Heart left ventricle (tissue), 16 donors: ENCODE data around the gene SYNM. TPM values are rescaled to one million over a fixed set of nuclear protein-coding genes. Genes with fewer than 3 reads are reported as not detected.
A peak's percentile ranks its signal among the peaks of the same experiment; 100 is the strongest.

ENCODE experiments used
- ATAC-seq, 4 donors: fragments of 200-7000 bp; cut with Tn5 transposase; one replicate each; pipeline ENCODE4 v1.9.1; 2020 to 2022; ENCODE audit warnings: moderate library complexity in 4 of 4, mild to moderate bottlenecking in 3 of 4, moderate number of reproducible peaks in 1 of 4
- DNase-seq, 5 donors: peaks; one replicate each; pipeline ENCODE4 v3.0.0-alpha.2; 2020
- H3K27ac ChIP-seq, 12 donors: fragments of 200-600 bp; sonication (generic) in 4 of 12; one replicate each; pipeline versions ENCODE4 v1.5.0 to v1.8.0; 2016 to 2022; ENCODE audit warnings: mild to moderate bottlenecking in 2 of 12
- H3K27me3 ChIP-seq, 9 donors: fragments of 200-600 bp; sonication (generic) in 2 of 9; one replicate each; pipeline versions ENCODE4 v1.5.1 to v1.8.0; 2016 to 2022; ENCODE audit warnings: mild to moderate bottlenecking in 3 of 9
- H3K36me3 ChIP-seq, 9 donors: fragments of 200-600 bp; sonication (generic) in 2 of 9; one replicate each; pipeline versions ENCODE4 v1.5.0 to v1.8.0; 2018 to 2022; ENCODE audit warnings: mild to moderate bottlenecking in 2 of 9
- H3K4me1 ChIP-seq, 12 donors: fragments of 200-600 bp; sonication (generic) in 4 of 12; one replicate each; pipeline versions ENCODE4 v1.5.0 to v1.8.0; 2016 to 2022; ENCODE audit warnings: mild to moderate bottlenecking in 3 of 12
- H3K4me3 ChIP-seq, 12 donors: fragments of 200-600 bp; sonication (generic) in 4 of 12; one replicate each; pipeline versions ENCODE4 v1.5.0 to v1.8.0; 2017 to 2022; ENCODE audit warnings: mild to moderate bottlenecking in 9 of 12, moderate library complexity in 4 of 12
- H3K9me3 ChIP-seq, 12 donors: fragments of 200-600 bp; sonication (generic) in 4 of 12; one replicate each; pipeline versions ENCODE4 v1.5.0 to v1.8.0; 2016 to 2022; ENCODE audit warnings: mild to moderate bottlenecking in 1 of 12
- CTCF ChIP-seq, 12 donors: fragments of 200-600 bp; sonication (generic) in 4 of 12; IDR thresholded peaks; one replicate each; pipeline versions ENCODE4 v1.5.0 to v1.8.0; 2018 to 2022; ENCODE audit warnings: antibody characterized with exemption in 12 of 12, mild to moderate bottlenecking in 5 of 12
- POLR2A ChIP-seq, 2 donors: fragments of 450-650 bp; IDR thresholded peaks; one replicate each; pipeline ENCODE4 v1.6.1; 2017; ENCODE audit warnings: antibody characterized with exemption in 2 of 2, mild to moderate bottlenecking in 2 of 2, moderate library complexity in 2 of 2
- WGBS, 4 donors: extraction: QIAGEN DNeasy Blood & Tissue Kit in 2 of 4; methylation state at CpG; one replicate each; pipeline versions ENCODE4 v1.1.5 to v1.1.7; 2013 to 2018; 5-methylcytosine and 5-hydroxymethylcytosine counted together
- intact Hi-C, 10 donors: fragments of 100-400 bp; cut with DNase I; formaldehyde crosslinking; loops; one replicate each; pipeline versions ENCODE4 v1.11.1 to v1.14.2; 2022
- polyA plus RNA-seq, 2 donors: library from polyadenylated mRNA; stranded (reverse); fragments of 200-250 nt; gene quantifications; one replicate each; pipeline ENCODE4 v1.2.3, GENCODE V29; 2013
- total RNA-seq, 9 donors: library from RNA; depleted of rRNA in 2 of 9; stranded (reverse); fragments of >200 nt in 2 of 9; fragmentation: NEBNext Ultra II Directional in 3 of 9; extraction: Animal tissue kit (Norgen Biotek cat#: 25700) in 3 of 9; gene quantifications; one replicate each; pipeline versions ENCODE4 v1.1.0 to v1.2.4, GENCODE V29; 2016 to 2023
- donor health status: ischemic (EF 13 %, LVEDD 7.1; RV severe dilation, severe dysfunction).
- donor health status: healthy with polysubstance abuse.
- donor health status: DM: no; HTN: yes; CAD: no.
- donor health status: DM: no; HTN: no; CAD: no.
- donor health status: ischemic (EF 25% LVEDD 6.9; RV normal size, moderate dysfunction).
- donor health status: ischemic (EF 25% LVEDD 5.7; RV mildly dilated, moderate dysfunction).
- donor health status: healthy.
- donor health status: DM: yes; HTN: yes; CAD: no.
- donor health status: ischemic (EF 35%, LVEDD 5.7; RV mildly dilated, moderate dysfunction).
- donor health status: nonischemic (EF 11% LVEDD 7.7; RV severe dilation, severe dysfunction).
- donor health status: DM: yes; HTN: yes; CAD: no.
- donor health status: PGD.
- donor health status: ischemic (EF 29% LVEDD 5.4; RV normal size, mild dysfunction).
- donor health status: nonischemic (EF 23%, LVEDD 6.1; RV moderate dilation, normal function).

SYNM gene
- total and polyA plus RNA-seq, 11 donors = 113 to 455 (median 262) TPM

GRCh38 chr15:99120050-99120777 lies 15.3 kb downstream of the SYNM start:
- ATAC-seq = no peak
- Histone ChIP-seq H3K27ac (peak overlapping the region in 4 of 12 donors; percentile 11 to 98 (median 40)), H3K36me3 (peaks cover 0 to 48% (median 9%) of the 10 kb centered on the region in 9 donors), H3K4me1 (peaks cover 0 to 81% (median 37%) of the 10 kb centered on the region in 12 donors), H3K9me3 (no peaks in the 10 kb centered on the region), H3K27me3 (no peaks in the 10 kb centered on the region), H3K4me3 (no peak overlapping the region)
- no peak for TF ChIP-seq POLR2A (IDR thresholded peaks at IDR 0.05)
- intact Hi-C loops = no loop called here
- DNase-seq = no peak
- 80 to 85% (median 84%) methylated on average over 12 of the region's 12 CpGs for WGBS, 4 donors

DNA sequence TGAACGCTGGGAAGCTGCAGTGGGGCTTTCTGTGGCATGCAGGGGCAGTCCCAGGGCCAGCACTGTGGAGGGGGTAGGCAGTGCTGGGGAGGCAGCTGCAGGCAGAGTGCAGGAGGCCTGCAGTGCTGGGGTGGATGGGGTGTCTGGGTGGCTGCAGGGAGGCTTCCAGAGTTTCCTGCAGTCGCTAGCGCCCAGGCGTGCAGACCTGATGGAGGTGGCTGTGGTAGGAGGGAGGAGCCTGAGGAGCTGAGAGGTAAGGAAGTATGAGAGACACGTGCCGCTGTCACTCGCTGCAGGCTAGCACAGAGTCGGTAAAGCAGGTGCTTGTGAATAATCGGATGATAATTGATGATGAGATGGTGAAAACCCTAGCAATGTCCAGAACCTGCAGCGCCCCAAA lies 16.3 kb downstream of the SYNM start:
- intact Hi-C loops = no loop called here
- 67 to 78% (median 75%) methylated on average over 10 of the region's 10 CpGs for WGBS, 4 donors
- DNase-seq (no peak), ATAC-seq (no peak)
- peak overlapping the region in 4 of 12 donors; percentile 90 to 98 (median 92) for H3K27ac ChIP-seq
- no peak for TF ChIP-seq POLR2A (IDR thresholded peaks at IDR 0.05)
- no peak for TF ChIP-seq CTCF (IDR thresholded peaks at IDR 0.05)
- H3K4me1 ChIP-seq = peaks cover 0 to 85% (median 42%) of the 10 kb centered on the region in 12 donors
- peaks cover 0 to 40% (median 9%) of the 10 kb centered on the region in 9 donors for H3K36me3 ChIP-seq
- no peak overlapping the region for H3K4me3 ChIP-seq
- no peaks in the 10 kb centered on the region for H3K9me3 ChIP-seq
- no peaks in the 10 kb centered on the region for H3K27me3 ChIP-seq

DNA sequence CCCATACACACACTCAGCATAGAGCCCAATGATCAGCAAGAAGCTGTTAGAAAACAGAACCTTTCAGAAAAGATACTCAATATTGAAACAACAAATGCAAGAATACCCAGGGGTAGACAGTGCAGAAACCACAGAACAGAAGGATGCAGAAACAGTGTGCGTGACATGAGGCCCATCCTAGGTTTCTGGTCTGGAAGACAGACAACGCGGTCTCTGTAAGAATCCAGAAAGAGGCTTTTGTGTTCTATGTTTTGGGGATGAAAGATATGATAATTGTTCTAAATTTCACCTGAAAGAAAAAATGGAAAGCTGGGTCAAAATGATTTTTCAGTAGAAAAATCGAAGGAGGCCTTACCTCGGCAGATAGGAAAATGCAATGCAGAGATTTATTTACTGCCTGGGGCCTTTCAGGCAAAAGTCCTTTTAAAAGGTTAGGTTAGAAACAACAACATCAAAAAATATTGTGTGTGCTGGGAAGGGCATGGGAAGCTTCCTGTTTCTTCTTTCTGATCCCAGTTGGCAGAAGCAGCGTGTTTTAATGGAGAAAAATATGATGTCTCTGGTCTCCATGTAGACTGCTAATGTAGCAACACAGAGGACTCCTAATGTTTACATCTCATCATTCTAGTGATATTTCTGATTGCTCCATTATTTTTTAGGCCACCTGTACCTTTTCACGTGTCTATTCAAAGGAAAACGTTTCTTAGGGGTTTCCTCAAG lies 17.0 kb downstream of the SYNM start:
- H3K27ac ChIP-seq = peak overlapping the region in 11 of 12 donors; percentile 3 to 98 (median 91)
- ATAC-seq (no peak), DNase-seq (no peak)
- no peaks in the 10 kb centered on the region for H3K9me3 ChIP-seq
- WGBS, 4 donors = 82 to 92% (median 86%) methylated on average over 8 of the region's 8 CpGs
- H3K36me3 ChIP-seq = peaks cover 0 to 39% (median 14%) of the 10 kb centered on the region in 9 donors
- H3K4me1 ChIP-seq = peaks cover 0 to 87% (median 42%) of the 10 kb centered on the region in 12 donors
- TF ChIP-seq CTCF (IDR thresholded peaks at IDR 0.05) = no peak
- no peak for TF ChIP-seq POLR2A (IDR thresholded peaks at IDR 0.05)
- H3K4me3 ChIP-seq = no peak overlapping the region
- H3K27me3 ChIP-seq = no peaks in the 10 kb centered on the region
- intact Hi-C loops = no loop called here

GRCh38 chr15:99122831-99123712 lies 18.2 kb downstream of the SYNM start:
- no peak for ATAC-seq
- intact Hi-C loops = no loop called here
- Histone ChIP-seq H3K27ac (peak overlapping the region; percentile 89 to 99 (median 92)), H3K36me3 (peaks cover 0 to 37% (median 13%) of the 10 kb centered on the region in 9 donors), H3K4me3 (peak overlapping the region in 11 of 12 donors; percentile 4 to 51 (median 32)), H3K9me3 (no peaks in the 10 kb centered on the region), H3K4me1 (peaks cover 0 to 83% (median 42%) of the 10 kb centered on the region in 12 donors), H3K27me3 (no peaks in the 10 kb centered on the region)
- TF ChIP-seq CTCF (IDR thresholded peaks at IDR 0.05) = no peak
- TF ChIP-seq POLR2A (IDR thresholded peaks at IDR 0.05) = no peak
- no peak for DNase-seq
- 31 to 43% (median 36%) methylated on average over 22 of the region's 22 CpGs for WGBS, 4 donors
